Heart left ventricle (tissue), 16 donors: ENCODE results near the gene ZDHHC16. TPM values are rescaled to one million over a fixed set of nuclear protein-coding genes. Genes with fewer than 3 reads are reported as not detected.

Experiments
- ATAC-seq, 4 donors: fragments of 200-7000 bp; cut with Tn5 transposase; one replicate each; pipeline ENCODE4 v1.9.1; 2020 to 2022; ENCODE audit warnings: moderate library complexity in 4 of 4, mild to moderate bottlenecking in 3 of 4, moderate number of reproducible peaks in 1 of 4
- DNase-seq, 5 donors: peaks; one replicate each; pipeline ENCODE4 v3.0.0-alpha.2; 2020
- H3K27ac ChIP-seq, 12 donors: fragments of 200-600 bp; sonication (generic) in 4 of 12; one replicate each; pipeline versions ENCODE4 v1.5.0 to v1.8.0; 2016 to 2022; ENCODE audit warnings: mild to moderate bottlenecking in 2 of 12
- H3K27me3 ChIP-seq, 9 donors: fragments of 200-600 bp; sonication (generic) in 2 of 9; one replicate each; pipeline versions ENCODE4 v1.5.1 to v1.8.0; 2016 to 2022; ENCODE audit warnings: mild to moderate bottlenecking in 3 of 9
- H3K36me3 ChIP-seq, 9 donors: fragments of 200-600 bp; sonication (generic) in 2 of 9; one replicate each; pipeline versions ENCODE4 v1.5.0 to v1.8.0; 2018 to 2022; ENCODE audit warnings: mild to moderate bottlenecking in 2 of 9
- H3K4me1 ChIP-seq, 12 donors: fragments of 200-600 bp; sonication (generic) in 4 of 12; one replicate each; pipeline versions ENCODE4 v1.5.0 to v1.8.0; 2016 to 2022; ENCODE audit warnings: mild to moderate bottlenecking in 3 of 12
- H3K4me3 ChIP-seq, 12 donors: fragments of 200-600 bp; sonication (generic) in 4 of 12; one replicate each; pipeline versions ENCODE4 v1.5.0 to v1.8.0; 2017 to 2022; ENCODE audit warnings: mild to moderate bottlenecking in 9 of 12, moderate library complexity in 4 of 12
- H3K9me3 ChIP-seq, 12 donors: fragments of 200-600 bp; sonication (generic) in 4 of 12; one replicate each; pipeline versions ENCODE4 v1.5.0 to v1.8.0; 2016 to 2022; ENCODE audit warnings: mild to moderate bottlenecking in 1 of 12
- CTCF ChIP-seq, 12 donors: fragments of 200-600 bp; sonication (generic) in 4 of 12; IDR thresholded peaks; one replicate each; pipeline versions ENCODE4 v1.5.0 to v1.8.0; 2018 to 2022; ENCODE audit warnings: antibody characterized with exemption in 12 of 12, mild to moderate bottlenecking in 5 of 12
- POLR2A ChIP-seq, 2 donors: fragments of 450-650 bp; IDR thresholded peaks; one replicate each; pipeline ENCODE4 v1.6.1; 2017; ENCODE audit warnings: antibody characterized with exemption in 2 of 2, mild to moderate bottlenecking in 2 of 2, moderate library complexity in 2 of 2
- WGBS, 4 donors: extraction: QIAGEN DNeasy Blood & Tissue Kit in 2 of 4; methylation state at CpG; one replicate each; pipeline versions ENCODE4 v1.1.5 to v1.1.7; 2013 to 2018; 5-methylcytosine and 5-hydroxymethylcytosine counted together
- intact Hi-C, 10 donors: fragments of 100-400 bp; cut with DNase I; formaldehyde crosslinking; loops; one replicate each; pipeline versions ENCODE4 v1.11.1 to v1.14.2; 2022
- polyA plus RNA-seq, 2 donors: library from polyadenylated mRNA; stranded (reverse); fragments of 200-250 nt; gene quantifications; one replicate each; pipeline ENCODE4 v1.2.3, GENCODE V29; 2013
- total RNA-seq, 9 donors: library from RNA; depleted of rRNA in 2 of 9; stranded (reverse); fragments of >200 nt in 2 of 9; fragmentation: NEBNext Ultra II Directional in 3 of 9; extraction: Animal tissue kit (Norgen Biotek cat#: 25700) in 3 of 9; gene quantifications; one replicate each; pipeline versions ENCODE4 v1.1.0 to v1.2.4, GENCODE V29; 2016 to 2023
- donor health status: ischemic (EF 13 %, LVEDD 7.1; RV severe dilation, severe dysfunction).
- donor health status: healthy with polysubstance abuse.
- donor health status: DM: no; HTN: yes; CAD: no.
- donor health status: DM: no; HTN: no; CAD: no.
- donor health status: ischemic (EF 25% LVEDD 6.9; RV normal size, moderate dysfunction).
- donor health status: ischemic (EF 25% LVEDD 5.7; RV mildly dilated, moderate dysfunction).
- donor health status: healthy.
- donor health status: DM: yes; HTN: yes; CAD: no.
- donor health status: ischemic (EF 35%, LVEDD 5.7; RV mildly dilated, moderate dysfunction).
- donor health status: nonischemic (EF 11% LVEDD 7.7; RV severe dilation, severe dysfunction).
- donor health status: DM: yes; HTN: yes; CAD: no.
- donor health status: PGD.
- donor health status: ischemic (EF 29% LVEDD 5.4; RV normal size, mild dysfunction).
- donor health status: nonischemic (EF 23%, LVEDD 6.1; RV moderate dilation, normal function).

Gene ZDHHC16
- total and polyA plus RNA-seq, 11 donors = 16.2 to 59.5 (median 25.2) TPM

- Histone ChIP-seq H3K36me3 (peaks cover 0 to 86% (median 69%) of the 10 kb centered on the region in 9 donors), H3K4me3 (no peak overlapping the region), H3K4me1 (peaks cover 0 to 28% (median 11%) of the 10 kb centered on the region in 12 donors), H3K9me3 (no peaks in the 10 kb centered on the region), H3K27ac (no peak overlapping the region), H3K27me3 (no peaks in the 10 kb centered on the region)
- no peak for ATAC-seq
- TF ChIP-seq POLR2A (IDR thresholded peaks at IDR 0.05) = no peak
- no peak for TF ChIP-seq CTCF (IDR thresholded peaks at IDR 0.05)
- WGBS, 4 donors = 73 to 85% (median 79%) methylated on average over 4 of the region's 4 CpGs
- intact Hi-C loops = no loop called here
- no peak for DNase-seq
Measured at GRCh38 chr10:97481071-97481470, 35.1 kb downstream of the ZDHHC16 start.

GRCh38 chr10:97482381-97482780 lies 36.4 kb downstream of the ZDHHC16 start:
- TF ChIP-seq POLR2A (IDR thresholded peaks at IDR 0.05) = no peak
- TF ChIP-seq CTCF (IDR thresholded peaks at IDR 0.05) = no peak
- Histone ChIP-seq H3K27me3 (no peaks in the 10 kb centered on the region), H3K27ac (no peak overlapping the region), H3K9me3 (no peaks in the 10 kb centered on the region), H3K36me3 (peaks cover 0 to 74% (median 56%) of the 10 kb centered on the region in 9 donors), H3K4me3 (no peak overlapping the region), H3K4me1 (peaks cover 0 to 27% (median 10%) of the 10 kb centered on the region in 12 donors)
- DNase-seq (no peak), ATAC-seq (no peak)
- 73 to 87% (median 78%) methylated on average over 1 of the region's 1 CpG for WGBS, 4 donors
- intact Hi-C loops = no loop called here

GRCh38 chr10:97483506-97483905 lies 37.5 kb downstream of the ZDHHC16 start:
- intact Hi-C loops = no loop called here
- H3K27me3 ChIP-seq = no peaks in the 10 kb centered on the region
- DNase-seq = no peak
- peak; percentile 11 to 67 (median 40) for ATAC-seq
- peak overlapping the region in 1 of 12 donors; percentile 22 for H3K27ac ChIP-seq
- H3K4me1 ChIP-seq = peaks cover 0 to 35% (median 16%) of the 10 kb centered on the region in 12 donors
- peaks cover 0 to 62% (median 47%) of the 10 kb centered on the region in 9 donors for H3K36me3 ChIP-seq
- WGBS, 4 donors = 48 to 62% (median 61%) methylated on average over 3 of the region's 3 CpGs
- TF ChIP-seq CTCF (IDR thresholded peaks at IDR 0.05) (no peak), POLR2A (IDR thresholded peaks at IDR 0.05) (no peak)
- H3K9me3 ChIP-seq = no peaks in the 10 kb centered on the region
- no peak overlapping the region for H3K4me3 ChIP-seq

GRCh38 chr10:97483921-97484320 lies 37.9 kb downstream of the ZDHHC16 start:
- TF ChIP-seq POLR2A (IDR thresholded peaks at IDR 0.05) (no peak), CTCF (IDR thresholded peaks at IDR 0.05) (no peak)
- DNase-seq (no peak), ATAC-seq (no peak)
- 90 to 91% (median 90%) methylated on average over 1 of the region's 1 CpG for WGBS, 4 donors
- Histone ChIP-seq H3K27ac (peak overlapping the region in 1 of 12 donors; percentile 22), H3K27me3 (no peaks in the 10 kb centered on the region), H3K4me3 (no peak overlapping the region), H3K9me3 (no peaks in the 10 kb centered on the region), H3K4me1 (peaks cover 0 to 39% (median 19%) of the 10 kb centered on the region in 12 donors), H3K36me3 (peaks cover 0 to 58% (median 43%) of the 10 kb centered on the region in 9 donors)
- intact Hi-C loops = no loop called here
